Hematopoietic multipotent progenitor cell treated with erythropoietin and hydrocortisone succinate and interleukin-3 and kit ligand, for 8 days (in vitro differentiated cells): ENCODE results near the gene HOXA13.

Experiments
- DNase-seq: peaks from one replicate; pipeline ENCODE4 v3.0.0-alpha.2; 2015

Gene HOXA13

GRCh38 chr7:27235387-27236311, 35.8 kb upstream of the HOXA13 start:
- DNase-seq: no peak

- no peak for DNase-seq
Measured at GRCh38 chr7:27229448-27229847, 29.6 kb upstream of the HOXA13 start.

DNA sequence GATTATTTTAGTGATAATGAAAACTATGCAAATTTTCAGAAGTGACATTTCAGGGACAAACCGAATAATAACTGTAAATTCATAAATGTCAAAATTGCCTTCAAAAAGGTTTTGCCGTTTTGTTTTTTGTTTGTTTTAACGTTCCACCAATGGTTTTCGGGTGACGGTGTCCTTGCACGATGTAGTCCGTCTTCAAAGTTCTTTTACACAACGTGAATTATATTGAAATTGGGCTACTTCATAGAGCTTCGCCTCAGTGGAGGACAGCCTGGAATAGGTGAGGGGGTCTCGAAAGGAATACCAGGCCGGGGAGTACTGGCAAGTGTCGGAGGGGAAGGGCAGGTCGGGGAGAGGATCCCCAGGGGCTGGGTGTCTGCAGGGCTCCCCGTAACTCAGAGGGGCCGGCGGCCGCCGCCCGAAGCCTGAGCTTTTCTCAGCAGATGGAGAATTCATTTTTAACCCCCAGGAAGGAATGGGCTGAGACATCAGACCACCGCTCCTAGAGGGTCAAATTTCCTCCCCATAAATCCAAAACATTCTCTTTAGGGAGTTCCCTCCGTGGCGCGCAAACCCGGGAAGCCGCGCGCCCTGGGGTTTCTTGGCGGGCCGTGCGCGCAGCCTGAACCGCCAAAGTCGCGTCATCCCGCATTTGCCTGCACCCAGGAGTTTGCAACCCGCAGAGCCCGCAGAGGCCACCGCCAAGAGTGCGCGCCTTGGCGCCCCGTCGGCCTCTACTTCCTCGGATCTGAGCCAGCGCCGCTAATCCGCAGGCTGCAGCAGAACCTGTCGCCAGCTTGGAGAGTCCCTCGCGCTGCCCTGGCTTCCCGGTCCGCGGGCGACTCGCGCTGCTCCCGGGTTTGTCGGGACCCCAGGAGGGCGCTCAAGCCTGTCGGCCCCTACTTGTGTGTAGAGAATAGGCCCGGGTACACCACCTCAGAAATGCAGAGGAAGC, 25.4 kb upstream of the HOXA13 start:
- no peak for DNase-seq

- DNase-seq: no peak
Measured at GRCh38 chr7:27223941-27224575, 24.2 kb upstream of the HOXA13 start.

GRCh38 chr7:27221201-27221797, 21.4 kb upstream of the HOXA13 start:
- DNase-seq: no peak

- DNase-seq: no peak
Measured at GRCh38 chr7:27220440-27220955, 20.6 kb upstream of the HOXA13 start.

DNA sequence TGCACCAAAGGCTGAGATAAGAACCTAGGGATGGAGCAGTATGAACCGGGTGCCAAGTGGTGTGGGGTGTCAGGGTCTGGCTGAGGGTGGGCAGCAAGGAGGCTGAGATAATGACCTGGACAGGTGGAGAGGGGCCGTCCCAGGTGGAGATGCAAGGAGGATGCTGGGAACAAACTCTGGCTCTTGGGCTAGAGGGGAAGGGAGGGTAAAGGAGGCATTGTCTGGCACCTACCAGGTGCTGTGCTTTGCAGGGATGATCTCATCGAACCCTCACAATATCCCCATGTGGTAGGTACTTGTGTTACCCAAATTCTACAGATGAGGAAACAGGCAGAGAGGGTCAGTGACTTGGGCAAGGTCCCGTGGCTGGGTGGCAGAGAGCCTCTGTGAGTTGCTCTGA, 19.9 kb upstream of the HOXA13 start:
- DNase-seq: no peak

DNA sequence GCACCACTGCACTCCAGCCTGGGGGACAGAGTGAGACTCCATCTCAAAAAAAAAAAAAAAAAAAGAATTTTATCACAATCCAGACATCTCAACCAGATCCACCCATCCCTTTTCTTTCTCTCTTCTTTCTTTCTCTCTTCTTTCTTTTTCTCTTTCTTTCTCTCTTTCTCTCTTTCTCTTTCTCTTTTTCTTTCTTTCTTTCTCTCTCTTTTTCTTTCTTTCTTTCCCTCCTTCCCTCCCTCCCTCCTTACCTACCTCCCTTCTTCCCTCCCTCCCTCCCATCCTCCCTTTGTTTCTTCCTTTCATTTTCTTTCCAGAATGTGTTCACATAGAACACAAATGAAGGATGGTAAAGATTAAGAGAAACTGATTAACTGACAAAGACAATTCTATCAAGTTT, 18.1 kb upstream of the HOXA13 start:
- no peak for DNase-seq

DNA sequence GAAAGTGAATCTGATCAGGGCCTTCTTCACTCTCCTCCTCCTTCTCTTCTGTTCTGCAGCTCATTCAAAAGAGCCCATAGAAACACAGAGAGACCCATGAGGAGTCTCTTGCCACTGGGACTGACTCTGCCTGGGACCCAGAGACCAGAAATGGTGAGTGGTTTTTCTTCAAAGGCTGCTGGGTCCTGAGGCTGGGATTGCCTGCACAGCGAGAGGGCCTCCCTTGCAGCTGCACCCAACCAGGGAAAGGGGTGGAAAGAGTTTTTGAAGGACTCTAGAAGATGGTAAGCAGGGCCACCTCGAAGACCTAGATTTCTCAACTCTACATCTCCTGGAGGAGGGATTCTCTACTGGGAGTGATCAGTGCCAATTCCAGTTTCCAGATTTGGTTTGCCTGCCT, 15.5 kb upstream of the HOXA13 start:
- no peak for DNase-seq

- DNase-seq: no peak
Measured at GRCh38 chr7:27214239-27214950, 14.5 kb upstream of the HOXA13 start.

DNA sequence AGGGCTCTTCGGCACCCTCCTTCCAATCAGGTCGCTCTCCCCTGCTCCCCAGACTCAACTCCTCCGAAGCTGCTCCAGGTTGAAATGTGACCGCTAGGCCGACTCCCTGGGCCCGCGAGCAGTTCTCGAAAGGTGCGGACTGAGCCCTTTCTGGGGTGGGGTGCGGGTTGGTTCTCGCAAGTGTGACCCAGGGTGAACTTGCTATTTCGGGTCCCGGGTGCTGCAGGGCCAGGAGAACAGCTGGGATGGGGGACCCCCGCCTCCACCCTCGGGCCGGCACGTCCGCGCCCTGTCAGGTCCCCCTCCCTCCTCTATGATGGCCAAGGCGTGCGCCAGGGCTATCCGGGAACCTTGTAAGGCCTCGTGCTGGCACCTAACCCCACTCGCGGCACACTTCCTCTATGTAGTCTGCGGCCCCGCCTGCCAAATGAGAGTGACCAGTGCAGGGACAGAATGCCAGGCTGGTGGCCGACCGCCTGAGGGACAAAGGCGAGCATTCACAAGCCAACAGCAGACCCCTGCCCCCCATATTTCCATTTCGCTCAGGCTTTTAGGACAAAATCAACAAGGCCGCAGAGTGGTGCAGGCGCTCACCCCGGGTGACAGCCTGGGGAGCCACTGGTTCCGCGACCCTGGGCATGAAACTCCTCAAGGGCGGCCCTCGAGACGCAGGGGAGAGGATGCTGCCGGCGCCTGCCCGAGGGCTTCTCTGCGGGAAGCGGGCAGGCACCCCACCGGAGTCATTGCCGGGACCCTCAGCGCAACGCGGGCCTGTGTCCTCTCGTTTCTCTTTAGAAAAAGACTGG, 13.7 kb upstream of the HOXA13 start:
- no peak for DNase-seq

GRCh38 chr7:27212497-27213432, 12.9 kb upstream of the HOXA13 start:
- no peak for DNase-seq

GRCh38 chr7:27211764-27212204, 11.9 kb upstream of the HOXA13 start:
- no peak for DNase-seq

GRCh38 chr7:27211084-27211446, 11.2 kb upstream of the HOXA13 start:
- no peak for DNase-seq

- DNase-seq: peak; percentile 41
Measured at GRCh38 chr7:27210441-27211083, 10.7 kb upstream of the HOXA13 start.

DNA sequence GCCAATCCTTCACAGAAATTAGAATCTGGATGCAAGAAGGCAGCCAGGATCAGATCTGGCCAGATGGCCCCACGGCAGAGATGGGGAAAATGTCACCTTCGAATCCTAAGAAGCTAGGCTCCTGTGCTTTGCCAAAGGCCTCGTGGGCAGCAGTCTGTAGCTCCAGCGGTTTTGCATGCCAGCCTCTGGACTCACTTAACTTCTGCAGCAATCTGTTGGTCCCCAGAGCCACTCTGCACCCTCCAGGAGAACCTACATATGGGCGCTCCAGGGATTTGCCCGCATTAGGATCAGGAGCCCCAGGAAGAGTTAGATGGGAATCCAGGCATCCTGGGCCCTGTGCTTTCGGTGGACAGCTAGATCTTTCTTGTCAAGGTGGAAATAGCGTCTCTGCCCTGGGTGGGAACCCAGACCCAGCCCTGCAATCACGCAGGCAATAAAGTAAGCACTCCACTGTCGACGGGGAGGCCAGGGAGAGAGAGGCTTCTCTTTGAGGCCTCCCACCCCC, 10.1 kb upstream of the HOXA13 start:
- no peak for DNase-seq

- no peak for DNase-seq
Measured at GRCh38 chr7:27208998-27209397, 9.1 kb upstream of the HOXA13 start.

DNA sequence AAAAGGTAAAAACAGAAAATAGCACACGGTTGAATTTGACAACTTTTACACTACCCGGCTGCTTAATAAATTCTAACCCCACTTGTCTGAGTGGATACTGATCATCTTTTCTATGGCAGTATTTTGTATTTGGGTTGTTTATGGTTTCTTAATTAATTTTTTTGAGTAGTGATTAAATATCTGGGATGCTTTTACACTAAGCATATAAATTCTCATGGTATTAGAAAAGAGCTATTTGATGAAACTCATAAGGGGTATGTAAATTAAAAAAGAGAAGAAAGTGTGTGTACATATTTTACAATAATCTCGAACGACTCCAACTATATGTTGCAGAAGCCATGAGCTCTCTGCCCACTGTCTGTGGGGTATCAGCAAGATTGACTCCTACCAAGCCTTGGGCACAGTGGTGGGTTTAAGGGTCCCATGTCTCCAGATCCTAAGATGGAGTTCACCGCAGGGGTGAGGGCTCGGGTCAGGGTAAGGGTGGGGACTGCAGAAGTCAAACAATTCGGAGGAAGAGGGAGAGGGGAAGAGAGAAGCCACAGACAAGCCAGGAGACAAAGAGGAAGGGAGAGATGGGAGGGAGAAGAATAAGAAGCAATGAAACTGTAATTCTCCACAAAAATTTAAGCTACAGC, 7.6 kb upstream of the HOXA13 start:
- no peak for DNase-seq
